Cardiac septum (tissue), 1 donor: Measurements from ENCODE around the gene ZNF768. TPM values are rescaled to one million over a fixed set of nuclear protein-coding genes. Genes with fewer than 3 reads are reported as not detected.
"Not testable (repeated sequence)": the region's sequence is repeated elsewhere in the genome, so short reads cannot be mapped to it uniquely, and the experiment has no call there.

Experiments used
- DNase-seq: peaks from one replicate; pipeline ENCODE4 v3.0.0-alpha.2; 2020; ENCODE audit warnings: low spot score
- intact Hi-C: fragments of 100-400 bp; cut with DNase I; formaldehyde crosslinking; loops from one replicate; pipeline ENCODE4 v1.14.0; 2022
- microRNA-seq: library from miRNA; unstranded; fragments of <30 nt; microRNA quantifications from one replicate; pipeline ENCODE4 v1.2.0, GENCODE V29; 2020
- total RNA-seq: library from RNA; stranded (reverse); fragmentation: NEBNext Ultra II Directional; extraction: Animal tissue kit (Norgen Biotek cat#: 25700); gene quantifications from one replicate; pipeline ENCODE4 v1.2.1, GENCODE V29; 2021
- donor health status: DM: no; HTN: no; CAD: no.

ZNF768 gene
- total RNA-seq, 1 donor from 2014 or later: 49.8 TPM

GRCh38 chr16:30485818-30486436 is 40.4 kb downstream of the ZNF768 start:
- intact Hi-C loops: no loop called here
- no peak for DNase-seq

GRCh38 chr16:30484887-30485286 is 41.5 kb downstream of the ZNF768 start:
- intact Hi-C loops: no loop called here
- no peak for DNase-seq

- intact Hi-C loops: no loop called here
- no peak for DNase-seq
Observed at GRCh38 chr16:30482366-30482765, 44.0 kb downstream of the ZNF768 start.

GRCh38 chr16:30481381-30481780 is 45.0 kb downstream of the ZNF768 start:
- intact Hi-C loops: no loop called here
- DNase-seq: no peak

DNA sequence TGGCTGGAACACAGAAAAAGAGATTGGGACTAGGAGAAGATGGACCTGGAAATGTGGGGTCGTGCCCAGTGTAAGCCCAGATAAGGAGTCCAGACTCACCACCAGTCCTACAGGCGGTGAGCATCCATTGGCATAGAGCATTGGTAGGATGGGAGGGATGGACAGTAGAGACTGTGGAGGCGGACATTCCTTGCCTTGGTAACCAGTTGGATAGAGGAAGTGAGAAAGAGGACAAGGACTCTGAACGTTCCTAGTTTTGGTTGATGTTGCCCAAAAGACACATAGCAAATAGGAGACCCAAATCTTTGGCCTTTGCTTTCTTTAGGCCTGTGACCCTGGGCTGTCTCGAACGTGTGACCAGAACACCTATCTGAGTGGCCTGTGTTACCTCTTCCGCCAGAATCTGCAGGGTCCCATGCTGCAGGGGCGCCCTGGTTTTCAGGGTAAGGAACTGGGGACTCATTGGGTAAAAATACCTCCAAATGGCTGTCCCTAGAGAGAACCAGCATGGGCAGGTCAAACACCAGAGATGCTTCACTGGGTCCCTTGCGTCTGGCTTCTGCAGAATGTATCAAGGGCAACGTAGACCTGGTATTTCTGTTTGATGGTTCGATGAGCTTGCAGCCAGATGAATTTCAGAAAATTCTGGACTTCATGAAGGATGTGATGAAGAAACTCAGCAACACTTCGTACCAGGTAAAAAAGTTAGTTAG is 47.4 kb downstream of the ZNF768 start:
- intact Hi-C loops: no loop called here
- no peak for DNase-seq

GRCh38 chr16:30477773-30478172 is 48.6 kb downstream of the ZNF768 start:
- DNase-seq, intact Hi-C loops: not testable (repeated sequence)

DNA sequence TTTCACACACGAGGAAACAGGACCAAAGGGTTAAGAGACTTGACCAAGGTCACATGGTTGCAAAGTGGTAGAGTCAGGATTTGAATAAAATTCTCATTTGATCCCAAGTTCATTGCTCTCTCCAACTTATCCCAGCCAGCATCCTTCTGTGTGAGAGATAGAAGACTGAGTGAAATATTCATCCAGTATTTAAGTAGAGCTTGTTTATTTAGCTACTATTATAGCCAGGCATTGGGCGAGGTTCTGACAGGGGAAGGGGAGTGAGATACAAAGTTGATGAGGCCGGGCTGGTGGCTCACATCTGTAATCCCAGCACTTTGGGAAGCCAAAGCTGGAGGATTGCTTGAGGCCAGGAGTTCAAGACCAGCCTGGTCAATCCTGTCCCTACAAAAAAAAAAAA is 49.4 kb downstream of the ZNF768 start:
- intact Hi-C loops: no loop called here
- no peak for DNase-seq

GRCh38 chr16:30474684-30475083 is 51.7 kb downstream of the ZNF768 start:
- intact Hi-C loops: no loop called here
- DNase-seq: no peak

DNA sequence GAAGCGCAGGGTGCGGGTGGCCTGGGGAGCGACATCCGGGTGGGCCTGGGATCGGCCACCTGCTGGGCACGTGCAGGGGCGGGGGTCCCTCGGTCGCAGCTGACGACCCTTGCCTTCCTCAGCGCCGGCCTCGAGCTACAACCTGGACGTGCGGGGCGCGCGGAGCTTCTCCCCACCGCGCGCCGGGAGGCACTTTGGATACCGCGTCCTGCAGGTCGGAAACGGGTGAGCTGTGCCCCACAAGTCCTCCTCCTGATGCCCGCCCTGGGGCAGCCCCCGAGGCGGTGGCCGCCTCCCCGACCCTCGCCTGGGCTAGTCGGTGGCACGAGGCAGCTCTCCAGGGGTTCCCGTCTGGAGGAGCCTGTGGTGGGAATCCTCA is 52.3 kb downstream of the ZNF768 start:
- intact Hi-C loops: no loop called here
- no peak for DNase-seq

Small RNAs within 50 kb of the gene (microRNA-seq; reads per million reads assigned to microRNA genes)
- gene MIR4518: not detected

Other genes starting within 250 kb of the ZNF768 start
- 41.7 TPM for gene CD2BP2, start 171.3 kb downstream of the ZNF768 start, total RNA-seq
- 23.7 TPM for gene TBC1D10B, start 156.1 kb downstream of the ZNF768 start, total RNA-seq
- 0.59 TPM for gene MYL11, start 151.8 kb downstream of the ZNF768 start, total RNA-seq
- 2.2 TPM for gene SEPTIN1, start 144.0 kb downstream of the ZNF768 start, total RNA-seq
- 6.1 TPM for gene ZNF48, start 131.1 kb downstream of the ZNF768 start, total RNA-seq
- gene ZNF771, start 119.0 kb downstream of the ZNF768 start, total RNA-seq: 7.5 TPM
- 23.1 TPM for gene DCTPP1, start 96.5 kb downstream of the ZNF768 start, total RNA-seq
- gene SEPHS2, start 80.7 kb downstream of the ZNF768 start, total RNA-seq: 27.3 TPM
- 2.9 TPM for gene ITGAL, start 53.8 kb downstream of the ZNF768 start, total RNA-seq
- 13.7 TPM for gene ZNF747, start 8.3 kb upstream of the ZNF768 start, total RNA-seq
- 11.4 TPM for gene ZNF764, start 31.8 kb upstream of the ZNF768 start, total RNA-seq
- gene ZNF688, start 45.1 kb upstream of the ZNF768 start, total RNA-seq: 12.1 TPM
- 6.7 TPM for gene ZNF785, start 59.1 kb upstream of the ZNF768 start, total RNA-seq
- 4.9 TPM for gene ZNF689, start 83.8 kb upstream of the ZNF768 start, total RNA-seq
- 21.1 TPM for gene PRR14, start 124.4 kb upstream of the ZNF768 start, total RNA-seq
- gene FBRS, start 131.9 kb upstream of the ZNF768 start, total RNA-seq: 33.2 TPM
- 47.8 TPM for gene SRCAP, start 172.6 kb upstream of the ZNF768 start, total RNA-seq
- gene PHKG2, start 221.9 kb upstream of the ZNF768 start, total RNA-seq: 13.2 TPM
- gene CFAP119, start 235.5 kb upstream of the ZNF768 start, total RNA-seq: 1.0 TPM
- 47.9 TPM for gene RNF40, start 235.8 kb upstream of the ZNF768 start, total RNA-seq